COLO668 (cell line): ENCODE results near the gene YTHDC2.

Experiments
- DNase-seq: peaks from one replicate; lab custom pipeline; 2025; ENCODE audit not compliant: unreplicated experiment; lab: John Stamatoyannopoulos, UW

The YTHDC2 gene

DNA sequence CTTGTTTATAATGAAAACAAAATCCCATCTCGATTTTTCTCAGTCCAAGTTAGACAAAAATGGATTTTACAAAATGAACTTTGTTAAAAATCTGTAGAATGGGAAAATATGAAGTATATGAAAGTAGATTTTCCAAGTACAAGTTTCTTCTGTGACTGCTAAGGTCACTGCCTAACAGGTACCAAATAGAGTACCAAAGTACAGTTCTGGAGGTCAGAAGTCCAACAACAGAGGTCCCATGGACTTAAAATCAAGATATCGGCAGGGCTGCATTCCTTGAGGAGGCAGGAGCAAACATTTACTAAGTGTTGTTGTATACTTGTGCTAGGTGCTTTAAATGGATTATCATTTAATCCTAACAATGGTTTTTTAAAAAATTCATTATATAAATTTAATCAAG, 5.9 kb downstream of the YTHDC2 start:
- no peak for DNase-seq

DNA sequence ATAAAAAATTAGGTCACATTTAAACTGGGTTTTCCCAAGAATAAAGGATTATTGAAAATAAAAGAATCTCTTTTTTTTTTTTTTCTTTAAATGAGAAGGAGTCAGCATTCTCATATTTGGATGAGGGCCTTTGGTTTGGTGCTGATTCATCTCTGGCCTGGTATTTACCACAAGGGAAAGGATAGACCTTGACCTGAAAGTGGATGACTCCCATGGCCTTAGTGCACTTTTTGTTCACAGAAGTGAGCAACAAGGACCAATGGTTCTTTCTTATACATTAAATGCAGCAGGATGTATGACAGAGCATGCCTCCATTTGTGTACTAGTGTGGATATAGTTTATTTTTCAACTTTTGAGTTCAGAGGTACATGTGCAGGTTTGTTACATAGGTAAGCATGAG, 6.9 kb downstream of the YTHDC2 start:
- DNase-seq, result no peak

DNA sequence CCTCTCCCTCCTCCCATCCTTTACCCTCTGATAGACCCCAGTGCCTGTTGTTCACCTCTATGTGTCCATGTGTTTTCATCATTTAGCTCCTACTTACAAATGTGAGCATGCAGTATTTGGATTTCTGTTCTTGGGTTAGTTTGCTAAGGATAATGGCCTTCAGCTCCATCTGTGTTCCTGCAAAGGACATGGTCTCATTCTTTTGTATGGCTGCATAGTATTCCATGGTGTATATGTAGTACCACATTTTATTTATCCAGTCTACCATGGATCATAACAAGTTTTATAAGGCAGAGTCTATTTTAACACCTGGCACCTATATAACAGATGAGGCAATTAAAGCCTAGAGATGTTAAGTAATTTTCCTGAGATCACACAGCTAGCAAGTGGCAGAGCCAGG, 7.4 kb downstream of the YTHDC2 start:
- no peak for DNase-seq

DNA sequence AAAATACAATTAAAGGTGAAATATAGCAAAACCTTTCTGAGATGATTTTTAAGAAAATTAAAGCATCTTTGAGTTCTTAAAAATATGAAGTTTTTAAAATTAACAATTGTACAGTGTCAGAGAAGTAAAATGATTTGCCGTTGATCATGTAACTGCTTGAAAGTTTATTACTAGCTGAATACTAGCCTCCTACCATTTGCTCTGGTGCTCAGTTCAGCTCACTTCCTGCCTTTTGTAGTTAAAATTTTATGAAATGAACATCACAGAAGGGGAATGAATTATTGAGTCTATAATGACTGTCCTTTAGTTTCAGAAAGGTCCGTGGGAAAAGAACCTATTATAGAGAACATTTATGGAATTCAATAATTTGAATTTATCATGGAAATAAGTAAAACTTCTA, 9.7 kb downstream of the YTHDC2 start:
- DNase-seq, result no peak

DNA sequence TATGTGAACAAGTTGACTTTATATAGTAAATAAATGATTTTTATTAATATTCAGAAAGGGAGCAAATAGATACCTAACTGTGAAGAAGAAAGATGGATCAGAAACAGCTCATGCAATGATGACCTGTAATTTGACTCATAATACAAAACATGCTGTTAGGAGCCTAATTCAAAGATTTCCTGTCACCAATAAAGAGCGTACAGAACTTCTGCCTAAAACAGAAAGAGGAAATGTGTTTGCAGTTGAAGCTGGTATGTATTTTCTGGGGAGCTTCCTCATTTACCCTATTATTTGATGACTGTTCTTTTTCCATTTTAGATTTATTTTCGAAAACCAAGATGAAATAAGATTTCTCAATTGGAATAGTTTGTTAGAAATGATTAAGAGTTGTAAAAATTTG, 11.4 kb downstream of the YTHDC2 start:
- no peak for DNase-seq

DNA sequence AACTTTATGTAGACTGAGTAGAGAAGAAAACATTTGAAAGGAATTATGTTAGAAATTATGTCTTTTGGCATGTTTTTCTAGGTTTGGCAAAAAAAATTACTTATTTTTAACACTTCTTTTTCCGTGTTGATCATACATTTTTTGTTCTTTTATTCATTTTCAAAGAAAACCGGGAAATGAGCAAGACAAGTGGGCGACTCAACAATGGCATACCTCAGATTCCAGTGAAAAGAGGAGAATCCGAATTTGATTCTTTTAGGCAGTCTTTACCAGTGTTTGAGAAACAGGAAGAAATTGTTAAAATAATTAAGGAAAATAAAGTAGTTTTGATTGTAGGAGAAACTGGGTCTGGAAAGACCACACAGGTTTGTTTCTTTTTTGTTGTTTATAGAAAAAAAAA, 12.9 kb downstream of the YTHDC2 start:
- no peak for DNase-seq

DNA sequence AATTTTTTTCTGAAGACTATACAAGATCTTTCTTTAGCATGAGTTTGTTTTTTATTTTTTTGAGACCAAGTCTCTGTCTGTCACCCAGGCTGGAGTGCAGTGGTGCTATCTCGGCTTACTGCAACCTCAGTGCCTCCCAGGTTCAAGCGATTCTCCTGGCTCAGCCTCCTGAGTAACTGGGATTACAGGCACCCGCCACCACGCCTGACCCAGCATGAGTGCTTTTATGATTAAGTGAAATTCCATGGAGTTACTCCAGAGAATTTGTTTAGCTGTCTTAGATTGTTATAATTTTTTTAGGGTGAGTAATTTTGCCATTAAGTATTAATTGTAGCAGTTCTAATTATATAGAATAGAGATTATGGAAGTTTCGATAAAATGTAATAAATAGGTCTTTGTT, 14.3 kb downstream of the YTHDC2 start:
- DNase-seq, result no peak

DNA sequence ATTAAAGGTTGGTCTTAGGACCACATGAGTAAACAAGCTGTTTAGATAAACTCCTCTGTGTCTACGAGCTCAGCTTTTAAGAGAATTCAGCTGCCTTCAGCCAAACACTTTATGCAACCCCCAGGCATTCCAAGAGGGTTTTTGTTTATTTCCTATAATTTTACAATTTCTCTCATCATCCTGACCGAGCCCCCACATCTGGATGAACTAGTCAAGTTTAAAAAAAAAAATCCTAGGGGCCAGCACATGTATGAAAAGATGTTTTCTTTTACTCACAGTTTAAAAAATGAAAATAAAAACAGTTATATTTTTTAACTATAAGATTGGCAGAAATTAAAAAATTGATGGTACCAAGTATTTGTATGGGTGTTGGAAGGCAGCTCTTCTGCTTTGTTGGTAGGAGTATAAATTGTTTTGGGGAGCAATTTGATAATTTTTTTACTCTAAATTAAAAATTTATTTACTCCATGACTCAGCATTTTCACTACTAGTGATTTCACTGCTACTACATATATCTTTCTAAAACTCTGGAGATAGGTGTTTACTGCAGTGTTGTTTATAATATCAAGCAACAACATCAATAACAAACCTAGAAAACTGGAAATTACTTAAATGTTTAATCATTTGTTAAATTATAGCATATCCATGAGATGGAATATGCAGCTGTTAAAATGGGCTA, 18.1 kb downstream of the YTHDC2 start:
- no peak for DNase-seq

DNA sequence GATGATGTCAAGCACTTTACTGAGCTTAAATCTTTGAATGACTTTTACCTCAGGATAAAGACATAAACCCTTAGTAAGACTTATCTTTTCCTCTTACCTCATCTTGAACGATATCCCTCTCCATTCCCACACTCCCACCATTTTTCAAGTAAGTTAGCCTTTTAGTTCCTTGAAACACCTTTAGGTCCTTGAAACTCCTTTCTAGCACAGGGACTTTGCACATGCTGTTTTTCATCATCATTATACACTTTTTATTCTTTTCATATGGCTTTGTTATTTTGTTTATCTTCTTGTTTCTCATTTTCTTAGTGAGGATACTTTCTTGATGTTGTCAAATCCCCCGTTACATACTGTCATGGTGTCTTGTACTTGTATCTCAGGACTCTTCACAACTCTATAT, 24.8 kb downstream of the YTHDC2 start:
- DNase-seq, result no peak

DNA sequence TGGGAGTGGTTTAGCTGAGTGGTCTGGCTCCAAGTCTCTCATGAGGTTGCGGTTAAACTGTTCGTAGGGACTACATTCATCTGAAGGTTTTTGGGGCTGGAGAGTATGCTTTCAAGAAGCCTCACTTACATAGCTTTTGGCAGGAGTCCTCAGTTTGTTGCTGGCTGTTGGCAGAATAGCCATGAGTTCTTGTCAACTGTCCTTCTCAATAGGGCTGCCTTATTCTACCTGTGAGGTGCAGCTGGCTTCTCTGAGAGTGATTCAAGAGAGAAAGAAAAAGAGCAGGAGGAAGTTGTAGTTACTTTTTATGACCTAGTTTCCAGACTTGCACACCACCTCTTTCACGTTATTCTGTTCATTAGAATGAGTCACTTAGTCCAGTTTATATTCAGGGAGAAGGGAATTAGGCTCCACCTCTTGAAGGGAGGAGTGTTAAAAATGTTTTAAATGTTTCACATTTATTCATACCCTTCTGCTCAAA, 33.2 kb downstream of the YTHDC2 start:
- no peak for DNase-seq

DNA sequence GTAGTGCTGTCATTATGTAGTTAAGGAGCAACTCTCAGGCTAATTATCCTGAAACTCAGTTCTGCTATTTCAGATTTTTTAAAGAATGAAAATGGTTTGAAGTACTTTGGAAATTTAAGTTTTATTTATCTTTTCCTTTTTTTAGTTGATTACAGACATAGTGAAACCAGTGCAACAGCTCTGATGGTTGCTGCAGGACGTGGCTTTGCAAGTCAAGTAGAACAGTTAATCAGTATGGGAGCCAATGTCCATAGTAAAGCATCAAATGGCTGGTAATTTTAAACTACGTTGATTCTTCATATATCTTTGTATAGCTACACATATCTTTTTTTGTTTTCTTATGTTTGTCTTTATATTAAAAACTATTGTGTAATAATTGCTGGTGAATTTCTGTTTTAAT, 34.9 kb downstream of the YTHDC2 start:
- DNase-seq, result no peak

DNA sequence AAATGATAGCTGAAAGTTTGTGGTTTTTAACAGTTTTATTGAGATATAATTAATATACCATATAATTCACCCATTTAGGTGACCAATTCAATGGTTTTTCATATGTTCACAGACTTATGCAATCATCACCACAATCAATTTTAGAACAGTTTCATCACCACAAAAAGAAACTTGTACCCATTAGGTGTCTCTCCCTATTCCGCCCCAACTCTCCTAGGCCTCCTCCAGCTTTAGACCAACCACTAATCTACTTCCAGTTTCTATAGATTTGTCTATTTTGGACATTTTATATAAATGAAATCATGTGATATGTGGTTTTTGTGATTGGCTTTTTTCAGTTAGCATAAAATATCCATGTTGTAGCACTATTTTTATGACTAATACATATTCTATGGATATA, 38.6 kb downstream of the YTHDC2 start:
- DNase-seq, result no peak

DNA sequence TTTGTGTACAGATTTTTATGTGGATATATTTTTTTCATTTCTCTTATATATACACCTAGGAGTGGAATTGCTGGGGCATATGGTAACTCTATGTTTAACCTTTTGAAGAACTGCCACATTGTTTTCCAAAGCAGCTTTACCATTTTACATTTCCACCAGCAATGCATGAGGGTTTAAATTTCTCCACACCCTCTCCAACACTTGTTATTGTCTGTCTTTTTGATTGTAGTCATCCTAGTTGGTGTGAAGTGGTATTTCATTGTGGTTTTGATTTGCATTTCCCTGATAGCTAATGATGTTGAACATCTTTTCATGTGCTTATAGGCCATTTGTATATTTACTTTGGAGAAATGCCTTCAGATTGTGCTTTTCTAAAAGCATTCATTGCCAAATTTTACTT, 39.1 kb downstream of the YTHDC2 start:
- no peak for DNase-seq

DNA sequence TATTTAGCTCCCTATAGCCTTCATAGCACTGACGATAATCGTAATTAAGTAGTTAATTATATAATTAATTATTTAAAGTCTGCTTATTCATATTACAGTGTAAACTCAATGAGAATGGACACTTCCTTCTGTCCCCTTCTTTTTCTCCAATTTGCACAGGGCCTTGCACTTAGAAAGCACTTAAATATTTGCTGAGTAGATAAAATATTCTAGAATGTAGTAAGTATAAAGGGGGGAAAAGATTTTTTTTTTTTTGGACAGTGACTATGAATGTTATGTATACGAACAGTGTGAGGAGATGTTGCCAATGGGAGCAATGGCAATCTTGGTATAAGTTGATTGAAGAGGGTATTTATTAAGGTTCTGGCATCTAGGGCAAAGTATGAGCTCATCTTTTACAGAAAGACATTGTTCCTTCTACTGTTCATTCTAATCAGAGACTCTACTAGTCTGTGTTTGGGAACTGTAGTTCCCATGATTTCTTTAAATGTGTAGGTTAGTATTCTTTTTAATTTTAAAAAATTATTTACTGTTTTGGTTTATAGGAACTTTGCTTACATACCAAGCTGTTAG, 49.4 kb downstream of the YTHDC2 start:
- DNase-seq, result no peak

DNA sequence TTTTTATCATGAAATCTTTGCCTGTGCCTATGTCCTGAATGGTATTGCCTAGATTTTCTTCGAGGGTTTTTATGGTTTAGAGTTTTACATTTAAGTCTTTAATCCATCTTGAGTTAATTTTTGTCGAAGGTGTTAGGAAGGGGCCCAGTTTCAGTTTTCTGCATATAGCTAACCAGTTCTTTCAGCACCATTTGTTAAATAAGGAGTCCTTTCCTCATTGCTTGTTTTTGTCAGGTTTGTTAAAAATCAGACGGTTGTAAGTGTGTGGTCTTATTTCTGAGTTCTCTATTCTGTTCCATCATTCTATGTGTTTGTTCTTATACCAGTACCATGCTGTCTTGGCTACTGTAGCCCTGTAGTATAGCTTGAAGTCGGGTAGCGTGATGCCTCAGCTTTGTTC, 55.9 kb downstream of the YTHDC2 start:
- no peak for DNase-seq

DNA sequence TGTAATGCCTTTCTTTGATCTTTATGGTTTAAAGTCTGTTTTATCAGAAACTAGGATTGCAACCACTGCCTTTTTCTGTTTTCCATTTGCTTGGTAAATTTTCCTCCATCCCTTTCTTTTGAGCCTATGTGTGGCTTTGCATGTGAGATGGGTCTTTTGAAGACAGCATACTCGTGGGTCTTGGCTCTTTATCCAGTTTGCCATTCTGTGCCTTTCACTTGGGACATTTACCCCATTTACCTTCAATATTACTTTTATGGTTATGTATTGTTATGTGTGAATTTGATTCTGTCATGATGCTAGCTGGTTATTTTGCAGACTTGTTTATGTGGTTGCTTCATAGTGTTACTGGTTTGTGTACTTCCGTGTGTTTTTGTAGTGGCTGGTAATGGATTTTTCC, 59.2 kb downstream of the YTHDC2 start:
- no peak for DNase-seq

DNA sequence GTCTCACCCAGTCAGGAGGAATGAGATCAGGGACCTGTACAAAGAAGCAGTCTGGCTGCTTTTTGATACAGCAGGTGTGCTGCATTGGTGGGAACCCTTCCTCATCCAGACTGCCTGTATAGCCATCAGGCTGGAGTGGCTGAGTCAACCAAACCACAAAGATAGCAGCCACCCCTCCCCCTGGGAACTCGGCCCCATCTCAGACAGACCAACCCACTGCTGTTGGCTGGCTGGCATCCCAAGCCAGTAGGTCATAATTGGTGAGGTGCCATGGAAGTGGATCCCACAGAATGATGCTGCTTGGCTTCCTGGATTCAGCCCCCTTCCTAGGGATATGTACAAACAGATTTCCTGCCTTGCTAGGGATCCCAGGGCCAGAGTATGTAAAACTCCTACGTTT, 60.9 kb downstream of the YTHDC2 start:
- no peak for DNase-seq

DNA sequence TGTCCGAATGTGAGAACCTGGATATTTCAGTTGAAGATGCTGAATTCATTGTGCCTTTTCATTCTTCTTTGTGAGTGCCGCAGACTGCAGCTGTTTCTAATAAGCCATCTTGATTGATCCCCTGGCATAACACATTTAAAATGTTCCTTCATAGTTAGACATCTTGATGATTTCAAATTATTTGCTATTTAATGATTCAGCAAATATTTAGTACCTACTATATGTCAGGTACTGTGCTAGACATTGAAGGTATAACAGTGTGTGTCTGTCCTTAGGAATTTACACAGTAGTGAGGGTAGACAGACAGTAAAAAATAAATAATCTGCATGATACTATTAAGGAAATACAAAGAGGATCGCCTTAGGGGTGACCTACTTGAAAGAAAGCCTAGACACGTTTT, 61.6 kb downstream of the YTHDC2 start:
- no peak for DNase-seq

DNA sequence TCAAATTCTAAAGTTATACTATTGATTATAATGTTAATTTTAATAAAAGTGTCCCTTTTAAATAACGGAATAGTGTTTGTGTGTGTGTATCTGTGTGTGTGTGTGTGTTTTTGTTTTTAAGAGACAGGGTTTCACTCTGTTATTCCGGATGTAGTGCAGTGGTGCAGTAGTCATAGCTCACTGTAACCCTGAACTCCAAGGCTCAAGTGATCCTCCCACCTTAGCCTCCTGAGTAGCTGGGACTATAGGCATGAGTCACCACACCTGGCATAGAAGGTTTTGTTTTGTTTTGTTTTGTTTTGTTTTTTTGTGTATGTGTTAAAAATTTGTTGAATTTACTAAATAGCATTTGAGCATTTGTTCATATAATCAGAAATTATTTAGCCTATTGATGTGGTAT, 64.6 kb downstream of the YTHDC2 start:
- no peak for DNase-seq

DNA sequence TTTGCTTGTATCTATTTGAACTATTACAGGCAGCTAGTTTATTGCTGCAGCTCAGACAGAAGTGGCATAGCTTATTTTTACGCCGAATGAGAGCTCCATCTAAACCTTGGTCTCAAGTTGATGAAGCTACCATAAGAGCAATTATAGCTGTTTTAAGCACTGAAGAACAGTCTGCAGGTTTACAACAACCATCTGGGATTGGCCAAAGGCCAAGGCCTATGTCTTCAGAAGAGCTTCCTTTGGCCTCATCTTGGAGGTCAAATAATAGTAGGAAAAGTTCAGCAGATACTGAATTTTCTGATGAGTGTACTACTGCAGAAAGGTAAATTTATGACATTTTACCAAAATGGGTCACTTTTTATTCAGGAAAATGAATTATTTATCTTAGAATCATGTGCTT, 67.9 kb downstream of the YTHDC2 start:
- DNase-seq, result no peak

DNA sequence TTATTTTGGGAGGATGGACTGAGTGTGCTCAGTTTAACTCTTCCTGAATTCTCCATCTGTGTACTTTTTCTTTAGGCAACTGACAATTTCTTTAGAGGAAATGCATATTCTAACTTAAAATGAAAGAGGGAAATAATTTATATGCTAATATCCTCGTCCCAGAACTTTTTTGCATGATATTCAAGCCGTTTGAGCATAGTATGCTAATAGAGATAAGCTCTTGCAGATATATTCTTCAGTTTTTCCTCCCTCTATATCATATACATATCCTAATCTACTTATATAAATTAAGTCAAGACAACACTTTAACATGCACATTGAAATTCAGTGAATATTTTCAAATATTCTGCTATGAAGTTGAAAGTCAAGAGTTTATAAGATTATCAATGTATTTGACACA, 84.7 kb downstream of the YTHDC2 start:
- no peak for DNase-seq

DNA sequence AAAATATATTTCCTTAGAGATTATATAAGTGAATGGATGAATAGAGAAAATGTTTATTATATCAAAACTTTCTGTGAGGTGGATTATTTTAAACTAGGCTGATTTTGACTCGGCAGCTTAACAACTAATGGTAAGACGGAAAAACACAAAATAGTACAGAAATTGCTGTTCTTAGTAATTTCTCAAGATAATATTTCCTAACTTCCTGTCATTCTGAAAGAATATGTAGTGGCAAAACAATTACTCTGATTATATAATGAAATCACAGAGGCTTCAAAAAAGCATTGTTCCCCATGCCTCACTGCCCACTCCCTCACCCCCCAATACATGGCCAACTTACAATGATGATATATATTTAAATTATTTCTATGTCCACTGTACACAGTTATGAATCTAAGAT, 85.4 kb downstream of the YTHDC2 start:
- no peak for DNase-seq

DNA sequence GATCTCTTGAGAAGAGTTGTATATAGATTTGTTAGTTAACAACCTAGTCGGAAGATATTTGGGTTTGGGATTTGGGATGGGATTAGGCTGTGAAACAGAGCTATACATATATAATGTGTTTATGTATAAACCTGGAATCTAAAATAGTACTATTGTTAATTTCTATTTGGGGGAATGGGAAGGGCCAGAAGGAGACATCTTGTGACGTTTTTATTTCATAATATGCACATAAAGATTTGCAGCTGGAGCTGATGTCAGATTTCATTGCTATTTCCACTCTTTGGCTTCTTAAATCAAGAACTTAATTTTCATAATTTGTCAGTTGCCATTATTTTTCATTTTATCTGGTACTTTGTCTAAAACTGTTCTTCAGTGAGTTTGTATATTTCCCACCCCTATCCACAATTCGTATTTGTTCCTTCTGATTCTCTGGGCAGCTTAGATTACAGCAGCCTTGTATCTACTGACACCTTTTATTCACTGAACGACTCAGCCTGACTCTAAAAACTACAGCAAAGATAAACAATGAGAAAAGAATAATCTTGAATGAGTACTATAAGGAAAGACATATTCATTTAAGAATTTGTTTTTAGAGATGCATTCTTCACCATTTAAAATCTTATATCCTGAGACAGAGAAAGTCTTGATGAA, 86.9 kb downstream of the YTHDC2 start:
- DNase-seq, result no peak
